MM.1S (cell line): ENCODE results near the gene SPANXN2.
"Not testable (repeated sequence)": the region's sequence is repeated elsewhere in the genome, so short reads cannot be mapped to it uniquely, and the experiment has no call there.

ENCODE experiments used
- CTCF ChIP-seq: fragments of 300-600 bp; sonication (generic); IDR thresholded peaks from 2 replicates; pipeline ENCODE4 v1.5.1; 2016; ENCODE audit warnings: antibody characterized with exemption, low read length, mixed read lengths
- EZH2 ChIP-seq: fragments of 300-600 bp; sonication (generic); optimal IDR thresholded peaks from 2 replicates; pipeline ENCODE3; 2017; ENCODE audit warnings: low read depth, mild to moderate bottlenecking, antibody characterized with exemption, low read length, mixed read lengths
- EZH2phosphoT487 ChIP-seq: fragments of 300-600 bp; sonication (generic); IDR thresholded peaks from 2 replicates; pipeline ENCODE4 v1.6.1; 2018; ENCODE audit warnings: antibody characterized with exemption, low read length

- TF ChIP-seq CTCF, EZH2, EZH2phosphoT487: not testable (repeated sequence)
Observed at GRCh38 chrX:143720652-143721051, at the start of gene SPANXN2.
